OCI-M2 (cell line): ENCODE results near the gene NAA60.

Experiments used
- DNase-seq: peaks from one replicate; lab custom pipeline; 2025; ENCODE audit not compliant: unreplicated experiment; lab: John Stamatoyannopoulos, UW

The NAA60 gene

DNA sequence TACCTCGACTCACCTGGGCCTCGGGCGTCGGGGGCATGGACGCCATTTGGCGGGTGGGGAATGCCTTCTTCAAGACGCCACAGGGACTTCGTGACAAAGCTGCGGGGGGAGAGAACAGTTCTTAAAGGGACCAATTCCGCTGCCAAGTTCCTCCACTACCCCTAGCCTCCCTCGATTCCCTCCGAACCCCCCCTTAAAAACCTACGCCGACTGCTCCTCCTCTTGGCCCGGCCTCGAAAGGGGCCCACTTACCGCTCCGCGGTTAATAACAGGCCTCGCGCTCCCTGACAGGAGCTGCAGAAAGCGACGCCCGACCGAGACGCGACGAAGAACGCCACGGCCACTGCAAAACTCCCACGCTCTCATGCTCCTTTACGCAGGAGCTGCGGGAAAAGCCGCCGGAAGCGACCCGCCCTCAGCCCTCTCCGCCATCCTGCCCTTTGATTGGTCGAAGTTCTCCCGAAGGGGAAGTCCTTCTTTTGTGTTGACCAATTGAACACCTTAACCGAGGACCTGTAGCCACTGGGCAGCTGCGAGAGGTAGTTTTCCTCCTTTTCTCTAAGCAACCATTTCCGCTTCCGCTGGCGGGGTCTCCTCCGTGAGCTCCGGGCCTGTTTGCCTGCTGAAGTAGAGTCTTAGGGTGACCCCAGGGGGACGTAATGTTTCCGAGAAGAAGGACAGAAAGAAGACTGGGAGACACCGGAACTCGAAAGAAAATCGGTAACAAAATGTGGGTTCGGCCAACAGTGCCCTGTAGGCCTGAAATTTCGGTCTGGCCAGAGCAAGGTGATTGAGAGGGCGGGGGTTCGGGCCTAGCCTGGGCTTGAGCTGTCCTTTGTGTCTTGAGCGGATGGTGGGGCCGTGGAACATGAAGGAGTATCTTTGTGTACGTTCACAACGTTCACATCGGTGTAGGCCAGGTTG lies at the start of gene NAA60, which contains the start of gene ZNF597:
NAA60 (plus strand) TSS at position 573 of the 924 bp plus-strand sequence. CDS start 32,548 bp downstream, outside the sequence.
ZNF597 (minus strand) TSS at position 397 of the 924 bp plus-strand sequence; CDS start at position 46, 351 bp downstream.
- peak; percentile 66 for DNase-seq

DNA sequence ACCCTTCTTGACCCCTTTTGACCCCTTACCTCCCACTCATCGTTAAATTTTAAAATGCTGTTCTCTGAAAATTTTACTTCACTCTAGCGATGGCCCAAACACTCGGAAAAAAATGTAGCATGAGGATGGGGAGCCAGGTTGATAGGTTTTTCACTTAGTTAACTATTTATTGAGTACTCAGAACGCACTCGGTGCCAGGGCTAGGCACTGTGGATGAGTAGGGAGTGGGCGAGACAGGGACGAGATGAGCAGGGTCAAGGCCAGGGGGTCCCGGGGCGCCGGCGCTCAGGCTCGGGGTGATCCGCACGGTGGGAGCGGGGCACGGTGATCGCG lies 43.1 kb upstream of the NAA60 start:
- DNase-seq = no peak

DNA sequence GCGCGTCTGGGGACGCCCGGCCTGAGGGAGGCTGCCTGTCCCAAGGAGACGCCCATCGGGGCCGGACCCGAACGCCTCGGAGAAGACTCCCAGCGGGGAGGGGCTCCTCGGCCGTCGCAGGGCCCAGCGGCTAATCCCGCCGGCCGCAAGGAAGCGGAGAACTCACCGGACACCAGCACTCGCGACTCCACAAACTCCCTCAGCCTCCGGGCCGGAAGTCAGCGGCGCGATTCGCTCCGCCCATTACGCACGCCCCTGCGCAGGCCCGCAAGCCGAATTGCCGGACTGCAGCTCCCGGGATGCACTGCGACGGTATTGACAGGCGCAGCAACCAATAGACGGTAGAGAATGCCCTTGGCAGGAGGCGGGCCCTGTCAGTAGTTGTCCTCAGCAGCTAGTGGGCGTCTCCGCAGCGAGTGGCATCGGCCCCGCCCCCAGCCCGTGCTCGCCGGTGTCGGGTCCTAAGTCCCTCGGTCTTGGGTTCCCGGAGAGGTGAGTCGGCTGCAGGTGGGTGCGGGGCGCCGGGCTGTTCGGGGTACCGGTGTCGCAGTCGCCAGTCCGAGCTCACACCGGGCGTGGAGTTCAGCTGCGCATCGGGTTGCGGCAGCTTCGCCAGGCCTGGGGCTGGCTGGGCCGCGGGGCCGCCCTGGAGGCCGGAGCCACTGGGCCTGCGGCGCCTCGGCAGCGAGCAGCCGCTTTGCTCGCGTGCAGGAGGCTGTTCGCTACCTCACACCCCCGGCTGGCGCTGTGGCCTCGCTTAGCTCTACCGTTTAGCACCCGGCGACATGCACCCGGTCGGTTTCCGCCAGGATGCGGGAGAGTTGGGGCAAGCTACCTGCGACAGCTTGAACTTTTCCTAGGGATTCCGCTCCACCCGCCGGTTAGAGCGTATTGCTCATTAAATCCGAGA lies 42.4 kb upstream of the NAA60 start, which contains the start of the genes ZNF174 and ZSCAN32:
ZNF174 (plus strand) TSS at position 437 of the 910 bp plus-strand sequence. CDS start 790 bp downstream, outside the sequence.
ZSCAN32 (minus strand) TSS at position 226 of the 910 bp plus-strand sequence. CDS start 3,447 bp downstream, outside the sequence.
- DNase-seq = peak; percentile 70

DNA sequence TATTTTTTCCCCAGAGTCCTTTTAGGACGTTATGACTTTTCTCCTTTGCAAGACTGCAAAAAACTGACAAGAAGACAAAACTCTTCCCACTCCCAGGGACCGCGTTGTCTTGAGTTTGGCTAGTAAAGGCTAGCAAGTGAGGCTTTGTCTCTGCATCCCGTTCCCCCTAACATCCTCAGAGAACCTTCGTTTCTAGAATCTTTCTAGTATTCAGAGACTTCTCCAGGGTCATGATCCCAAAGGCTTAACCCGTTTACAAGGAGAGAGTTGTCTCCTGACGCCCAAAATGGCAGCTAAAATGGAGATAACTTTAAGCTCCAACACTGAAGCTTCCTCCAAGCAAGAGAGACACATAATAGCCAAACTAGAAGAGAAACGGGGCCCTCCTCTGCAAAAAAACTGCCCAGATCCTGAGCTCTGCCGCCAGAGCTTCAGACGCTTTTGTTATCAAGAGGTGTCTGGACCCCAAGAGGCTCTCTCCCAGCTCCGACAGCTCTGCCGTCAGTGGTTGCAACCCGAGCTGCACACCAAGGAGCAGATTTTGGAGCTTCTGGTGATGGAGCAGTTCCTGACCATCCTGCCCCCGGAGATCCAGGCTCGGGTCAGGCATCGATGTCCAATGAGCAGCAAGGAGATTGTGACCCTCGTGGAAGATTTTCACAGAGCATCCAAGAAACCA lies 41.6 kb upstream of the NAA60 start:
- peak; percentile 29 for DNase-seq

DNA sequence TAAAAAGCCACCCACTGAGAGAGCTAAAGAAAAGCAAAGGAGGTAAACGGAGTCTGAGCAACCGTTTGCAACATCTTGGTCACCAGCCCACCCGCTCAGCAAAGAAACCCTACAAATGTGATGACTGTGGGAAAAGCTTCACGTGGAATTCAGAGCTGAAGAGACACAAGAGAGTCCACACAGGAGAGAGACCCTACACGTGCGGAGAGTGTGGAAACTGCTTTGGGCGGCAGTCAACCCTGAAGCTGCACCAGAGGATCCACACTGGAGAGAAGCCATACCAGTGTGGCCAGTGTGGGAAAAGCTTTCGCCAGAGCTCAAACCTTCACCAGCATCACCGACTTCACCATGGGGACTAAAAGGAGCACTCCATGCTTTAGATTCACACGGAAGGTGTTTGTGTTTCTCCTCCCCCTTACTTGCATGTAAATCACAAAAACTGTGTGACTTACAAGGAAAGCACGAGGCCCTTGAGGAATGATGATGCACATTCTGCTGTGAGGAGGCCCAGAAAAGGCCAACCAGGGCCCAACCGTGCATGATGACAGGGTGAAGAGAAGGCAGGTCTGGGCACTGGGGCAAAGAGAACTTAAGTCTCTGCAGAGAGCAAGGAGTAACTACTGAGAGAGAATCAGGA lies 34.8 kb upstream of the NAA60 start:
- DNase-seq = no peak

DNA sequence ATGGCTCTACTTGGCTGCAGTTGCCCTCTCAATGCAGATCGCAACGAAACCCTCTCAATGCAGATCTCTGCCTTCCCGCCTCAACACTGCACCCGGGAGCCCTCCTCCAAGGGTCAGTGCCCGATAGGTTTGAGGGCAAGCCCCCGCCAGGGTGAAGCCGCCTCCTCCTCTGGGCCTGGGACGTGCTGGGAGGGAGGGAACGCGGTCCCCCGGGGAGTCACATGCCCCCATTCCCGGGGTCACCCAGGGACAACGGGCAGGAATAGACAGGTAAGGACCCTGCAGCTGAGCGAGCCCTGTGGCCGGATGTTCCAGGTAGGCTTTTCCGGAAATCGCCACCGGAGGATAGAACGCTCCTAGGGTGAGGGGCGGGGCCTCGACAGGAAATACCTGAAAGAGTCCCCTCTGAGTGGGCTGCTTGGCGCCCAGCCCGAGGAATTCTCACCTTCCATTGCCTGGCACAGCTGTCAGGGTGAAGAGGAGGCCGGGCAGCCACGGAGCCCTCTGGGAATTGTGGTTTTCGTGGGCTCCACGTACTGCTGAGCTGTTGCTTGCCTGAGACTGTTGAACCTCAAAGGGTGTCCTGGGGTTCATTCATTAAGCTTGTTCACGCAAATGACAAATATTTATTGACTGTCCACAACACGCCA lies 29.6 kb upstream of the NAA60 start:
- DNase-seq = no peak

DNA sequence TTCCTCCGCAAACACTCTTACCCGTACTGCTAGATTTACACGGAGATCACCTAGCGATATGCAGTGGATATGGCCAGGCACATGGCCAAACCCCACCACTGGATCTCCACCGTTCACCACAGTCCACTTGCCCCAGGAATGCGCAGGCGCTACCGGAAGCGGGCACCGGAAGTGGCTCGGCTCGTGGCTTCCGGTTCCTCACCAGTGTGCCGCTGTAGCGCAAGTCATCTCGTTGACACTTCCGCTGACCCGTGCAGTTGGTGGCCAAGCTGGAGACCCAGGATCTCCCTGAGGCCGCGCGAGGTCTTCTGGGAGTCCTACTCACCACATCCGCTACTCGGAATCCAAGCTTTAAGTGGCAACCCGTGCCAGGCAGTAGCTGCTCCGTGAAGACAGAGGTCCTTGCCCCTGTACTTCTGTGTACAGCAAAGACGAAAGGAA lies 11.7 kb upstream of the NAA60 start:
- DNase-seq = no peak

DNA sequence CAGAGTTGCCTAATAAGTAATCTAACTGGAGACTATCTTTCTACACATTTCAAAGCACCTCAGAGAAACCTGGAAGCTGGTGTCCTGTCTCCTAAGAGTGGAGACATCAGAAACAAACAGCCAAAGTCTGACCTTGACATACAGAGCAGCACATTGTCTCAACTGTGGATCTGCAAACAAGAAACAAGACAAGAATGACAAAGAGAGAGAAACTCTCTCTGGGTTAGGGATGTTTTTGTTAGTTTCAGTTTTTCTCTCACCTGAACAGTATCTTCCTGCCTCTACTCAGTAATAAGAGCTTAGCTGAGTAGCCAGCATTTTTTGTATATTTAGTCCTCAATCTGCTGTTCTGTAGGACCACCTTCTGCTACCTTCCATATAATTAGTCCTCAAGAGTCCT lies 9.1 kb upstream of the NAA60 start:
- DNase-seq = no peak

DNA sequence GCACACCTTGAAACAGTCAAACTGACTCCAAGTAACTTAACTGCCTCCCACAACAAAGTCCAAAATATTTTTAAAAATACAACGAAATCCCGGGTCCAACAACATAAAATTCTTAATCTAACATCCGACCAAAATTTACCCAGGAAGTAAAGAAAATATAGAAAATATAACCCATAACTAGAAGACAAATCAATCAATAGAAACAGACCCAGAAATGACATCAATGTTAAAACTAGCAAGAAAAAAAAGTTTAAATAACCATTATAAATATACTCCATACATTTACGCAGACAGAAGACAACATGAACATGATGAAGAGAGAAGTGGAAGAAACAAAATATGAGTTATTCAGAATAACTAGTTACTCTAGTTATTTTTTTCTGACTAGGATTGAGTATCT lies 3.8 kb upstream of the NAA60 start:
- no peak for DNase-seq

DNA sequence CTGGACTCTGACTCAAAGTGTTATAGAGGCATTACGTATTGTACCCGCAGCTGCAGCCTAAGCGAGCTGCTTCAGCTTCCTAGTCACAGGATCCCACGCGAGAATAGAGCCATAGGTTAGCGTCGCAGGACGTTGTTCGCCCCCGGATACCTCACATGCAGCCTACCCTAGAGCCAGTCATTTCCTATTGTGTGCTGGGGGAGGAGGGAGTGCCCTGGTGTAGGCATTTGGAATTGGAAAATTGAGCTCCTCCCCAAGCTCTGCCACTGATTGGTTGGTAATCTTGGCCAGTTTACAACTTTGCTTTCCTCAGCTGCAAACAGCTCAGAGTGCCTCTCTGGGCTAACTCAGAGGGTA lies 530 bp downstream of the NAA60 start:
- DNase-seq = no peak

DNA sequence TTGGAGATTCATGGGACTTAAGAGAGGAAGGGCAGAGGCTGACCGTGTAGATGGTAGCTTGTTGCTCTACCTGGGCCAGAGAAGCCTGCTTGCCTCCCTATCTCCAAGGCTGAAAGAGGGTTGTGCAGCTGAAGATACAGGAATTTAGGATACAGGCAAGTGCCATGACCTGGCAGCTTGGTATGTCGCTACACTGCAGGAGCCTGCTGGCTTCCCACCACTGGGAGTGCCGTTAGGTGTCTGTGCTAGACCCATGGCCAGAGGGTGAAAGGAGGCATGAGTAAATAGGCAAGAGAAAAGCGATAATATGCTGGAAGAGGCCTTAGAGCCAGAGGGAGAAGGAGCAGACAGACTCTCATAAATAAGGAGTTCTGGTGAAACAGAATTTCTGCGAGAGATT lies 10.6 kb downstream of the NAA60 start:
- no peak for DNase-seq

DNA sequence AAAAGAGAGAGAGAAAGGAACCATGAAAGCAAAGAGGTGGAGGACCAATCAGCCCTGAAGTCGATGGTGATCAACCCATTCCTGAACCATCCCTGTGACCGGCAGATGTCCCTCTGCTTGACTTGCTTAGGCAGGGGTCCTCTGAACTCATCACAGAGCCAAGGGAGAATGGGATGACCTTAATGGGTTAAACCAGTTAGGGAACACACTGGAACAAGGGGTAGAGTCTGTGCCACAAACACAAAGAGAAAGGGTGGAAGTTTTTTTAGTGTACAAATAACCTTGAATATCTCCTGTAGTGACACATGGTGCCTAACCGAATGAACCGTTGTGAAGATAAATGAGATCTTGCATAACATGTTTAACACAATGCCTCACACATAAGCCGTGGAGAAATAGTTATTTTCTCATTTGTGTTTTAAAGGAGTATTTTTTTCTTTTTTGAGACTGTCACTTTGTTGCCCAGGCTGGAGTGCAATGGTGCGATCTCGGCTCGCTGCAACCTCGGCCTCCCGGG lies 11.2 kb downstream of the NAA60 start:
- DNase-seq = no peak

DNA sequence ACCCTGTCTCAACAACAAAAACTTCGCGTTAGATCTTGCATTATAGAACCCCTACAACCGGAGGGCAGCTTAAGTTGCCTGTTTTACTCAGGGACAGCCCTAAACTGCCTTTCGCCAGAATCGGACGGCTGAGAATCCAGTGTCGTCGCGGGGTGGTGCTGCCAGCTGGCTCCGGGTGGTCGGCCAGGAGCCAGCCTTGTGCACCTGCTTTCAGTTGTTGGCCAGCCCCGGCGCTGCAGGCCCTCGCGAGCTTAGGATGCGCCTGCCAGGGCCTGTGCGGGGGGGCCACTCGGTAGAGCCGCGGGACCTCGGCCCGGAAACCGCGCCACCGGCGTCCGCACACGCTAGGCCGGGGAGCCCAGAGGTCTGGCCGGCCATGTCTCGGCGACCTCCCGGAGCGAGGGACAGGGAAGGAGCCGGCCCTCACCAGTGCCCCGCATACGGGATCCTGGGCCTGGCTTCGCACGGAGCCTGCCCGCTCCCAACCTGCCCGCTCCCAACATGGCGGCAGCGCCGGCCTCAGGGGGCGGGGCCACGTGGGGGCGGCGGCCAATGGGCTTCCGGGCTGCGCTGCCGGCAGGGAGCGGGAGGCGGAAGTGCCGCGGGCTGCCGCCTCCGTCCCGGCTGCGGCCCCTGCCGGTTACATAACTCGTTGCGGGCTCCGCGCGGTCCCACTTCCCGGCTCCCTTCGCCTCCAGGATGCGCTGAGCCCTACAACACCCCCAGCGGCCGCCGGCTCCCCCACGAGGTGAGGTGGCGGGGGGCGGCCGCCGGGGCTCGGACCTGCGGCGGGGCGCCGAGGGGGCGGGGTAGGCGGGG lies 14.2 kb downstream of the NAA60 start:
- no peak for DNase-seq

DNA sequence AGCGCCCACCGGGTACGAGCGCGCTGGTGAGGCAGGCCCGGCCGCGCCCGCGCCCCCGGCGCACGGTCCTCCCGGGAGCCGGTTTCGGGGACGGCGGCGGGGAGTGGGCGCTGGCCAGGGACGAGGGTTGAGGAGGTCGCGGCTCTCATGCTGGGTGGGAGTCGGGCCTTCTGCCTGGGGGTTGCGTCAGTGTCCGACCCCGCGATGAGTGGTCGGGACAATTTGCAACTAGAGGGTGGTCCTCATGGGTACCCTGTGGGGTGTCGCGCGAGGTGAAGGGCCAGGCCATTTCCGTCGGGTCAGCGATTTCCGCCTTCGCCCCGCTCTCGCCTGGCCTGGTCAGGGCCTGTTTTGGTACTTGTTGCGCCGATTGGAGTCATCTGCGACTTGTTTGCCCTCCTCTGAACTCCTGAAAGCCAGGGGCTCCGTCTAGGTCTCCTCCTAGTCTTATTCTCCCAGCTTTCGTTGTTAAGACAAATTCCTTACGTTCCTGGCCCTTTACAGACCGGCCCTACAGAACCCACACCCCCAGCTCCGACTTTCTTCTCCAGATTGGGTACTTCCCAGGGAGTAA lies 14.9 kb downstream of the NAA60 start:
- DNase-seq = no peak

DNA sequence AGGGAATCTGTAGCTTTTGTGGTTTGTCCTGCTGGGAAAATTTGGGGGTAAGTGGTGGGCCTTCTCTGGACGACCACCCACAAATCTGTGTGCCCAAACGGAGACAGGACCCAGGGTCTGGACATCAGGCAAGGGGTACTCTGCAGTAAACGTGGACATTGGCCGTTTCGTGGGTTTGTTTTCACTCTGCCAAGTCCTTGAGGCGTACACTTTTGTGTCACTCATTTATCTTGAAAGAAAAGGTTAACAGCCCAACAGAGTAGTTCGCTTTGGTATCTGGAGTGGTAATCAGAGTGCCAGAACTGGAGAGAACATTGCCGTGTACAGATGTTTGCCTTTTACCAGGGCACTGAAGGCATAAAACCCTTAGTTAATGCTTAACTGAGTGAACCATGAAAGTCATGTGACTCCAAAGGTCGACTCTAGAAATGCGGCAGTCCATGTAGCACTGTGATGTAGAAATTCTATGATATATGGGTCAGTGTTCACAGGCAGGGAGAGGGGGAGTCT lies 15.4 kb downstream of the NAA60 start:
- no peak for DNase-seq

DNA sequence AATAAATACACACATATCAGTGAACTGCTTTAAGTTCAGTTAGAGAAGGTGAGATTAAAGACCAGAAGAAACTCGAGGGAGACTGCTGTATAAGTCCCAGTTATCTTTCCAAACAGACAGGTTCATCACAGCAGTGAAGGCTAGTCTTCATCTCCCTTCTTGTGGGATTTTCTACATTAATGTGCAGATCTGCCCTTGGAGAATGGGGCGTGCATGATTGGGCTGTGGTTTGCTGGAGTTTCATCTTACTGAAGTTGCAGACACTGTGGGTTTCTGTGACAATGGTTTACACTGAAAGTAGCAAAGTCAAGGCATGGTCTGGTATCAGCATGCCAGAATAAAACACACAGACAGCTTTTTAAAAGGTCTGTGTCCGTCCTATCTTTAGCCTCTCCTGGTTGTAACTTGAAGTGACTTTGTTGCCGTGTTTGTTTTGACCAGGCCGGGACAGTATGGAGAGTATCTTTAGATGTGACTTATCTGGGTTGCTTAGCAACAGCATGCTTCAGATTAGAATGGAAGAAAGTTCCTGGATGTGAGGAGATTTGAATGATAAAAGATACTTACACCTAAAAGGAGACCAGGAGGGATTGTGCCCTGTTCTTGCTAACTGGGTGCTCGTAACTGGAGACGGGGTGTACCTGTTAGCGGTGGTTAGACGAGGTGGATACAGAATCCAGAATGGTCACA lies 16.1 kb downstream of the NAA60 start:
- DNase-seq = no peak

DNA sequence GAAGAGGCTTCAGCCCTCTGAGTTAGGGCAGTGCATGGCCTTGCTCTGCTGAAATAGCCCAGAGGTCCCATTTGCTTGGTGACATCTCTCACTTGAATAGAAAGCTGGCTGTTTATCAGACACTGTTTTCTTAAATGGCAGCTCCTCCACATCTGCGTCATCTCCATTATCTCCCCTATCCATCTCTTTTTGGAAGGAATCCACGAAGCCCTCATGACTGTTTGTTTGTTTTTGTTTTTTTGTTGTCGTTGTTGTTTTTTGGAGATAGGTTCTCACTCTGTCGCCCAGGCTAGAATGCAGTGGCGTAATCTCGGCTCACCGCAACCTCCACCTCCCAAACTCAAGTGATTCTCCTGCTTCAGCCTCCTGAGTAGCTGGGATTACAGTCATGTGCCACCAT lies 16.6 kb downstream of the NAA60 start:
- no peak for DNase-seq

DNA sequence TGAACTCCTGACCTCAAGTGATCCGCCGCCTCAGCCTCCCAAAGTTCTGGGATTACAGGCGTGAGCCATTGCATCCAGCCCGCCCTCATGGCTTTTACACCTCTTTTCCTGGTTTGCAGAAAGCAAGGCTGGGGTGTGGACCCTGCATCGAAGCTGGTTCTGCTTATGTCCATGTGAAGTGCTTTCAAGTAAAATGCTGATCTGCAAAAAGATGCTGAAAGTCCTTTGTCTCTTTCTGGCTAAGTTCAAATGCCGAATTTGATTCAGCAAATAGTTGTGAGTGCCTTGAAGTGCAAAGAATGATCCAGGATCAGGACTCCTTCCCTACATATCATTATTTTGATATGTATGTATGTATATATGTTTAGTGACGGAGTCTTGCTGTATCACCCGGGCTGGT lies 17.1 kb downstream of the NAA60 start:
- DNase-seq = no peak
